HG02759 (cell line): Measurements from ENCODE around the gene FCGR3A.
"Not testable (repeated sequence)": the region's sequence is repeated elsewhere in the genome, so short reads cannot be mapped to it uniquely, and the experiment has no call there.

Experiments used
- ATAC-seq: cut with Tn5 transposase; IDR thresholded peaks from one replicate; pipeline ENCODE4 v1.9.1; 2021; ENCODE audit warnings: mild to moderate bottlenecking, moderate library complexity; ENCODE audit not compliant: unreplicated experiment

The FCGR3A gene

DNA sequence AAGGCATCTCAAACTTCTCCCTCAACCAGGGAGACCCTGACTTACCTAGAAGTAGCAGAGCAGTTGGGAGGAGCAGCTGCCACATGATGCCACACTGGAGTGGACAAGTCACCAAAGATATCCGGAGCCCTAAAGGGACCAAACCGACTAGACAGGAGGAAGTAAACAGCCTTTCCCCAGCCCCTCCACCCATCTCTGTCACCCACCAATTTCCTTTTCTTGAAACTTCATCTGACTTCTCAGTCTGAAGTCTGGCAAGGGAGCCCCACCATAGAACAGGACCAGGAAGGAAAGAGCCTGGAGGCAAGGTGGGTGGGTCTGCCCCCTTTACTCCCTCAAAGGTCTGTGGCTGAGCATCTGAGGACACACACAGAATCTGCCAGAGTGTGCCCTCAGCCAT lies at the start of gene FCGR3A:
Gene FCGR3A, minus strand, starts transcription at position 167 of the 400 bp plus-strand sequence. Its CDS starts 82 bp downstream, at position 85.
- no peak for ATAC-seq

- not testable (repeated sequence) for ATAC-seq
These were observed 47.5 kb upstream of the FCGR3A start for GRCh38 chr1:161597077-161597476.

- not testable (repeated sequence) for ATAC-seq
These were observed 46.0 kb upstream of the FCGR3A start for GRCh38 chr1:161595583-161595982.

DNA sequence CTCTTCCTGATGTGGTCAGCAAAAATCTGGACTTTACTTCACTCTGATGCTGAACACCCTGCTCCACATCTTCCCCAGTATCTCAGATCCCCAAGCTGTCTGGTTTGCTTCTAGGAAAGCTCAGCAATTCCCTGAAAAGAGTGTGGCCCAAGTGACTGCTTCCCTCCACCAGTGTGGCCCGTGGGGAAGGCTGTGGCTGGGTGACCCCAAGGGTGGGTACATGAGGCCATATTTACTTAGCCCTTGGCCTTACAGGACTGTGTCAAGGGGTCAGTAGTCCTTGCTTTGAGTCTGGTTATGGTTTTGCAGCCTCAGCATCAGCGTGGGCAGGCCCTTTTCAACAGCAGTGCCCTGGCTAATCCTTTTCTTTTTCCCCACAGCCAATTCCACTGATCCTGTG lies 45.6 kb upstream of the FCGR3A start:
- ATAC-seq, result not testable (repeated sequence)

GRCh38 chr1:161594269-161594984 lies 44.8 kb upstream of the FCGR3A start:
- not testable (repeated sequence) for ATAC-seq

DNA sequence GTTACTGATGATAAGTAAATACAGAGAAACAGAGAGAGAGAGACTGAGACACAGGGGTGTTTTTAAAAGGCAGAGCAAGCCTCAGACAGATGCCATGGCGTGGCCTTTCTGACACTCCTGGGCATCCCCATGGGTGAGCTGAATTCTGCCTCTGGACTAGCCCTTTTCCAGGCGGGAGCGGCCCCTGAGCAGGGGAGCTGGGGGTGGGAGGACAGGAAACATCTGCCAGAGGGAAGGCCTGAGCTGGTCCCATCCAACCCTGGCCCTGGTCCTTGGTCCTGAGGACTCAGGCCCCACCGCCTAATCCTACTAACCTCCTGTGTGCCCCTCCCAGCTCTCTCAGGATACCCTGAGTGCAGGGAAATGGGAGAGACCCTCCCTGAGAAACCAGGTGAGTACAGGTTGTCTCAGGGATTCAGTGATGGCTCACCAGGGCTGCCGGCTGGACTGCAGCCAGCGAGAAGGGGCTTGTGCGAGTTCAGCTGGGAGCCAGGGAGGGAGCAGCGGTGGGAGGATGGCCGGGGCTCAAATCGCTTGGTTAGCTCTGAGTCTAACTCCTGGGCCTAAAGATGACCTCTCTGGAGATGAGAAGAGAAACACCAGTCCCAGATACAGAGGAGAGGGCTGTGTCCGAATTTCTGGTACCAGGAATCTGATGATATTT lies 43.6 kb upstream of the FCGR3A start:
- not testable (repeated sequence) for ATAC-seq

DNA sequence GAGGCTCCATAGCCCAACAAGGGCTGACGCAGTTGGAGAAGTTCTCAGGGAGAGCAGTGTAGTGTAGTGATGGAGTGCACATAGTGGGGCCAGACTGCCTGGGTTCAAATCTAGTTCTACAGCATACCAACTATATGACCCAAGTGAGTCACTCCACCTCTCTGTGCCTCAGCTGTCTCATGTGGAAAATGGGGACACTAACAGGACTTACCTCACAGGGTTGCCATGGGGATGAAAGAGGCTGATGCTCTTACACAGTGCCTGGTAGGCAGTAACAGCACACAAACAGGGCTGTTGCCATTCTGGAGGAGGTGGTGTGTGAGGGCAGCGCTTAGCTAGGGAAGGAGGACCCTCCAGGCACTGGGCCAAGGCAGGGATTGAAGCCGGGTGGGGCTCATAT lies 43.0 kb upstream of the FCGR3A start:
- ATAC-seq, result not testable (repeated sequence)

GRCh38 chr1:161589920-161590319 lies 40.3 kb upstream of the FCGR3A start:
- not testable (repeated sequence) for ATAC-seq

- ATAC-seq, result not testable (repeated sequence)
These were observed 39.7 kb upstream of the FCGR3A start for GRCh38 chr1:161589365-161589764.

DNA sequence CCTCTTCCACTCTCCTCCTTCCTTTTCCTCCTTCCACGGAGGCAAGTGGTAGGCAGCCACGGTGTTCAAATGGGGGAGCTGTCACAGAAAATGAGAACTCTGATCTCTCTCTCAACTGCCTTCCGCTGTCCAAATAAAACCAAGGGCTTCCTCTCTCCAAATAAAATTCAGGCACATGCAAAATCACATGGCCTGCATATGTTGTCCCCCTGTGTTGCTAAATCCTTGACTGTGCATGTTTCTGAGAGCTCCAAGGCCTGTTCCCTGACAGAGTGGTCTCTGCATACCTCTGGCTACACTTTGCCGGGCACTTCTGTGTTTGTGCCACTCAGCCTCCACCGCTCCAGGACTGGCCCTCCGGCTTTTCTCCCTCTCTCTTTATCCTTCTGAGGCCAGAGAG lies 39.0 kb upstream of the FCGR3A start:
- ATAC-seq, result not testable (repeated sequence)

- ATAC-seq, result not testable (repeated sequence)
These were observed 33.3 kb upstream of the FCGR3A start for GRCh38 chr1:161582882-161583281.

GRCh38 chr1:161580879-161581537 lies 31.4 kb upstream of the FCGR3A start:
- peak; percentile 72 for ATAC-seq

DNA sequence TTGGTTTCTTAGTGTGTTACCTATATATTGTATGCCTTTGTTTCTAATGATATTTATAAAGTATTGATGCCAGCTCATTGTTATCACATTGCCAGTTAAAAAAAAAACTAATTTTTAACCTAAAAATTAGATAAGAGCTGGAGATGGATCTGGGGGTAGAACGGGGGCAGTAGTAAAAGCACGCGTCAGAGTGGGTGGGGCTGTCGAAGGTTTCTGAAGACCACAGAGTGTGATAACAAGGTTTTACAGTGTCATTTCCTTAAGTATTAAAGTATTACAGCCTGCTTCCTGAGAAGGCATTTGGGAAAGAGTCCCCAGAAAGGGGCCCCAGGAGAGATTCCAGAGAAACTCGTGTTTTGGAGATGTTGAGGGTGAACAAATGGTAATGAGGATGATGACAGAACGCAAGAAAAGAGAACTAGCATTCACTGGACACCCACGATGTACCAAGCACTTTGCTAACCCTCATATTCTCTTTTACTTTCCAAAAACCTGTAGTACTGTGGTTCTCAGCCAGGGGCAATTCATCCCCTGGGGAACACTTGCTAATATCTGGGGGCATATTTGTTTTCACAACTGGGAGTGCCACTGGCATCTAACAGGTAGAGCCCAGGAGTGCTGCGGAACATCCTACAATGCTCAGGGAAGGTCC lies 30.4 kb upstream of the FCGR3A start:
- not testable (repeated sequence) for ATAC-seq

GRCh38 chr1:161576676-161577075 lies 27.1 kb upstream of the FCGR3A start:
- ATAC-seq, result not testable (repeated sequence)

GRCh38 chr1:161571703-161572102 lies 22.1 kb upstream of the FCGR3A start:
- not testable (repeated sequence) for ATAC-seq

- ATAC-seq, result not testable (repeated sequence)
These were observed 17.0 kb upstream of the FCGR3A start for GRCh38 chr1:161566602-161566960.

DNA sequence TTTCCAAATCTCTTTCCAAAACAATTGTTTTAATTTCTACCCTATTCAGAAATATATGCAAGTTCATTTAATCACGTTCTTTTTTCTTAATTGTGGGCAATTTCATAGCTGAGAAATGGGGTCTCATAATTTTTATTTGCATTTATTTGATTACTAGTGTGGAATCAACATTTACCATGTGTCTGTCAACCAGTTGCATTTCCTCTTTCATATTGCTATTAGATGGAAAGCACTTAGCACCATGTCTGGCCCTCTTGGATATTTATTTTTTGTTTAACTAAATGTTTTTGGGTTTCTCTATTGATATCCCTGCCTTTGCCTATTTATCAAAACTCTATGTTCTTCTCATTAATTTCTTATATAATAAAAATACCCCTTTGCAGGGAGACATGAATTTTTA lies 13.9 kb upstream of the FCGR3A start:
- not testable (repeated sequence) for ATAC-seq

DNA sequence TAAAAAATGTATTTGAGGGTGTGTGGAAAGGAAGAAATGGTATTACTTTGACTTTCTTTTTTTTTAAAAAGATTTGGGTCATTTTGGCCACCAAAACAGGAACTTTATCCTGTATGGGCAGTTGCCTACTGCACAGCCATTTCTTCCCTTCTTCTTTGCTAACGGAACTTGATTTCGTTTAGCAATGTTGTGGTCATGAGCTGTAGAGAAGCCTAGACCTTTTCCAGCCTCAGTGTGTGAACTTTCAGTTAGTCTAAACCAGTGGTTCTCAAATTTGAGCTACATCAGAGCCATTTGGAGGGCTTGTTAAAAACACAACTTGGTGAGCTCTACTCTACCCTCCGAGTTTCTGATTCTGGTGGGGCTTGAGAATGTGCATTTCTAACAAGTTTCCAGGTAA lies 12.8 kb upstream of the FCGR3A start:
- ATAC-seq, result not testable (repeated sequence)

- not testable (repeated sequence) for ATAC-seq
These were observed 11.5 kb upstream of the FCGR3A start for GRCh38 chr1:161560960-161561715.
